CD4-positive, alpha-beta T cell treated with Interleukin-4 for 1 hour (primary cell): Measurements from ENCODE around the gene FER.
"Not testable (repeated sequence)": the region's sequence is repeated elsewhere in the genome, so short reads cannot be mapped to it uniquely, and the experiment has no call there.

Source experiments
- DNase-seq, 2 donors: peaks; one replicate each; pipeline ENCODE4 v3.0.0-alpha.2; 2020 to 2022

FER gene

DNA sequence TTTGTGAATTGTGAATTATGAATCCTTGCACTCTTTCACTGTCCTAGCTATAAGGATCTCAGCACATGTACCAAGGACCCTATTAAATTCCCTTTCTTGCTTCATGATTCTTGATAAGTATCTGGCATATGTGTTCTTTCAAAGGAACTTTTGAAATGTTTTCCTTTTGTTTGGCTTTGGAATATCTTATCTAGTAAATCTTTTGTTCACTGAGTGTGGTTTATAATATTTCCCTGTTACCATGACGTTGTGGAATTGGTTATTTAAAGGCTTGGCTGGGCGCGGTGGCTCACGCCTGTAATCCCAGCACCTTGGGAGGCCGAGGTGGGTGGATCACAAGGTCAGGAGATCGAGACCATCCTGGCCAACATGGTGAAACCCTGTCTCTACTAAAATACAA lies 151.5 kb downstream of the FER start:
- DNase-seq, result not testable (repeated sequence)

DNA sequence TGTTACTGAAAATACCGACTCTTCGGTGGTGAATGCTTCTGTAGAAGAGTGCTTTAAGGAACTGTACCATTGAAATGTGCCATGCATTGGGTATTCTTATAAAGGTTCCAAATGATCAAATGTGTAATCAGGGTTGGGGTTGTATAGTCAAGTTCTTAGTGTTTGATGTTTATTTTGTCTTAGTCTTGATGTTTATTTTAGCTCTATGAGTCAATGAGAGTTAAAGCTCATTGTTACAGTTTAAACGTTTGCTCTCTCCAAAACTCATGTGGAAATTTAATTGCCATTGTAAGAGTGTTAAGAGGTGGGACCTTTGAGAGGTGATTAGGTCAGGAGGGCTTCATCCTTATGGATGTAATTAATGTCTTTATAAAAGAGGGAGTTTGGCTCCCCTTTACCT lies 153.0 kb downstream of the FER start:
- no peak for DNase-seq

DNA sequence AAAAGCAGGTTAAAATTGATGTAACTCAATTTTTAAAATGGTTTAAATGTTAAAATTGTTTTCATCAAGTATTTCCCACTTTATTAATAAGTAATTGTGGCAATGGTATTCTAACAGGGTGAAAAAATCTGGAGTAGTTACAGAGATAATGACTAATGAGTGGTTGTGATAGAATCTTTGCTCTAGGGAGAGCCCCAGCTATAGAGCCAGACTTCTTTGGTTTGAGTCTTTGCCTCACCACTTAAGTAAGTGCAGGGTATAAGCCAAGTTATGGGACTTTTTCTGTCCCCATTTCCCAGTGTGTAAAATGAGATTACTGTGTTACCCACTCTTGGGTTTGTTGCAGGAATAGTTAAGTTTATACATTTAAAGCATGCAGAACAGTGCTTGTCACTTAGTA lies 158.1 kb downstream of the FER start:
- no peak for DNase-seq

DNA sequence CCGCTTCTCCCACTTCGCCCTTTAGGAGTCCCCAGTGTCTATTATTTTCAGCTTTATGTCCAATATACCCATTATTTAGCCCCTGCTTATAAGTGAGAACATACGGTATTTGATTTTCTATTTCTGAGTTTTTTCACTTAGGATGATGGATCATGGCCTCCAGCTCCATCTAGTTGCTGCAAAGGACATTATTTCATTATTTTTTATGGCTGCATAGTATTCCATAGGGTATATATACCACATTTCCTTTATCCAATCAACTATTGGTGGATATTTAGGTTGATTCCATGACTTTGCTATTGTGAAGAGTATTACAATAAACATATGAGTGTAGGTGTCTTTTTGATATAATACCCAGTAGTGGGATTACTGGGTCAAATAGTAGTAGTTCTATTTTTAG lies 162.9 kb downstream of the FER start:
- DNase-seq, result no peak

DNA sequence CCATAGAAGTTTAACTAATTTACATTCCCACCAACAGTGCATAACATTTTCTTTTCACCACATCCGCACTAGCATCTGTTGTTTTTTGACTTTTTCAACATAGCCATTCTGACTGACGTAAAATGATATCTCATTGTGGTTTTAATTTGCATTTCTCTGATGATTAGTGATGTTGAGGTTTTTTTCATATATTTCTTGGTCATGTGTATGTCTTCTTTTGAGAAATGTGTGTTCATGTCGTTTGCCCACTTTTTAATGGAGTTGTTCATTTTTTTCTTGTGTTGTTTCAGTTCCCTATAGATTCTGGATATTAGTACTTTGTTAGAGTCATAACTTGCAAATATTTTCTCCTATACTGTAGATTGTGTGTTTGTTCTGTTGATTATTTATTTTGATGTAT lies 163.4 kb downstream of the FER start:
- DNase-seq, result no peak

DNA sequence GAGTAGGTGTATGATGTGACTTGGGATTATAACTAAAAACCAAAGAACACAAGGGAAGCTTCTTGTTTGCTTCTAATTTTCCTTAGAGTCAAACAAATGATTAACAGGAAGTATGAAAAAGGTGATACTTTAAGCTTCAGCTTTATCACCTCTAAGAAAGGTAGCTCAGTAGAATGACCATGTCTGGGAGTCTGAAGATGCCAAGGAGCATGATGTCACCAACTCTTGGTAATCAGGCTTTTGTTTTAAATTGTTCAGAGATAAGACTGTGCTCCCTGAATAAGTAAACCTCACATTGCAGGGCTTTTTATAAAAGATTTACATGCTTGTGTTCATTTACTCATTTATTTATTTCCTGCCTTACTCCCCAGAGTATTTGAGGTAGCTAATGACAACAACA lies 169.9 kb downstream of the FER start:
- DNase-seq, result no peak

DNA sequence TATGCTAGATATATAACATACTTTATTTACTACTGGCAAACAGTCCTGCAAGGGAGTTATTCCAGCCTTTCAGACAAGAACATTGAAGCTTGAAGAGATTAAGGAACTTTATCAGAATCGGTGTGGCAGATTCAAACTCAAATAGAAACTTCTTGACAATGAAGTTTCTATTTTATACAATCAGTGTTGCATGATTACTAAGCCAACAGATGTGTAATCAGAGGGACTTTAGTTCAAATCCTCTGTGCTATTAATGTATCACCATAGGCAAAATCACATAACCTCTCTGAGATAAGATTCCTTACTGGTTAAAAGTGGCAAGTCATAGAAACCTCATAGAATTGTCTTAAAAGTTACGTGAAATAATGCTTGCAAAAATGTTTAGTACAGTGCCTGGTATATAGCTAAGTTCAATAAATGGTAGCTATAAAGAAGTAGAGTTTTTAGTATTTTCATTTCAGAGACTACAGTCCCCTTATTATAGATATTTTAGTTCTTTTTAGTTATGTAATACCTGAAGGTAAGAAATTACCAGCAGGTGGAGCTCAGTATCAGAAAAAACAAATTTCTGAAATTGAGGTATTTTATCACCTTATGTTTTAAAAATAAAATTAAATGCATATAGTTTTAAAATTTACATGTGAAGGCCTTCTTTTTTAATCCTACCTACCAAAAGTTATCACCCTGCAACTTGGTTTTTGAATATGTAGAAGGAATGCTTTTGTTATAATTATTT lies 172.1 kb downstream of the FER start:
- DNase-seq, result peak in 1 of 2 donors; percentile 6

DNA sequence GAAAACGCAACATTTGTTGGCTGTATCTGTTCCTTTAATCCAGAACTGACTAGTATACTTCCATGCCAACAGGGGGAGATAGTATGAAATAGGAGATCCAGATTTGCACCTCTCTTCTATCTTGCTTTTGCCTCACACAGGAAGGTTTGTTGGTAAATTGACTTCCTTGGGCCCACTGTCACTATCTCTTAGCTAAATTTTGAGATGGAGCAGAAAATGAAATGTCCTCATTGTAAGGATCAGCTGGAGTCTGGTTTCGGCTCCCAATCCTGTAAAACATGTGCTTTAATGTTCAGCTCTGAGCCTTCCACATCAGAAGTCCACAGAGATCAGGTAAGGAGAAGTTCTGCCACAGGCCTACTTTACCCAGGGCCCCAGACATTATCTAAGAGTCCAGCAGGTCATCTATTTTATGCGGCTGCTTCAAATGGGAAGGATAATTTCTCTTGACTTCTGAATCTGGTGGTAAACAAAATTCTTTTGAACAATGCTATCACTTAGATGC lies 176.8 kb downstream of the FER start:
- no peak for DNase-seq

DNA sequence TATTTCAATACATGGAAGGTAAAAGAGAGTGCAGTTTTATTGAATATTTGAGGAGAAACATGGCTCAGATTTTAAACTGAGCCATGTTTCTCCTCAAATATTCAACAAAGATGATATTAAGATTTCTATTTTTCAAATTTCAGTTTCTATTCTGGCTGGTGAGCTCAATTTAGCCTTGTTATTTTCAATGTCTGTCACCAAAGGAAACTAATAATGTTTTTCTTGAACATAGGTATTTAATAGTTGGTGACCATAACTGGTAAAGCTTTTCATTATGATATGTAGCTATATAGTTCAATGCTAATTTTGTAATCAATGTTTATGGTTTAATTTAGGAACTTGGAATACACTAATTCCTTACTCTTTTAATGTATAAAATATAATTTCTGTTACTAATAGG lies 177.4 kb downstream of the FER start:
- DNase-seq, result no peak

DNA sequence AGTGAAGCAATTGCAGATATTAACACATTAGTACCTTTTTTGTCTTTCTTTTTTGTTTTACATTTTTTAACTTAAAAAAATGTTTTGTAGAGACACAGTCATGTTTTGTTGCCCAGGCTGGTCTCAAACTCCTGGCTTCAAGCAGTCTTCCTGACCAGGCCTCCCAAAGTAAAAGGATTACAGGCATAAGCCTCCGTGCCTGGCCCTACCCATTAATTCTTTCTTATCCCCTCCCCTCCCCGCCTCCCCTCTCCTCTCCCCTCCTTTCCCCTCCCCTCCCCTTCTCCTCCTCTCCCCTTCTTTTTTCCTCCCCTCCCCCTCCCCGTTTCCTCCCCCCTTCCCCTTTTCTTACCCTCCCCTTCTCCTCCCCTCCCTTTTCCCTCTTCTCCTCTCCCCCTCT lies 182.4 kb downstream of the FER start:
- DNase-seq, result no peak

DNA sequence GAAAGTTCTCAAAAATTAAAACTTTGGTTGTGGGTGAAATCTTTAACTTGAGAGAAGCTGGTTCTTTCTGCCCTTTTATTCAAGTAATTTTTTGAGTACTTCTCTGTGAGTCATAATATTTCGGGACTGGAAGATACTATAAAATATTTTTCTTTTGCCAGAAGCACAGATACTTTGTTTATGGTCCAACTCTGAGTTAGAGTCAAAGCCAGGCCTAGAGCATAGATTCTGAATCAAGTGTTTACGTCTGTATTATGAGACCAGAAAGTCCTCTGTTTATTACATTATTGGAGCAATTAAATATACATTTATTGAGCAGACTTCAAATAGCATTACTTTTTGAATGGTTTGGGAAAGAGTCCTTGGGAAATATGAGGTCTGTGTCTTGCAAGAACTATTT lies 187.9 kb downstream of the FER start:
- DNase-seq, result no peak

DNA sequence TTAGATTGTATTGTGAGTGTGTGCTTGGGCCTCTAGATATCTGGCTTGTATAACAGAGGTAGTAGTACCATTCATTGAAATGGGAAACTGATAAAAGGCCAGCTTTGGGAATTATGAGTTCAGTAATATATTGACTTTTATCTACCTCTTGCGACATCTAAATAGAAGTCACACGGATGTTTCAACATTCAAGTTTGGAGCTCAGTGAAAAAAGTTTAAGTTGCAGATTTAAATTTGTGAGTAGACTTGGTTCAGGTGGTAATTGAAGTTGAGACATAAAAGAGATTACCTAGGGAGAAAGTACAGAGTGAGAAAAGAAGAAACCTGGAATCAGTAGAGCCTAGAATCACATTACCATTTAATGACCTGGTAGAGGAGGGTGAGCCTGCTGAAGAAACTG lies 189.5 kb downstream of the FER start:
- no peak for DNase-seq

DNA sequence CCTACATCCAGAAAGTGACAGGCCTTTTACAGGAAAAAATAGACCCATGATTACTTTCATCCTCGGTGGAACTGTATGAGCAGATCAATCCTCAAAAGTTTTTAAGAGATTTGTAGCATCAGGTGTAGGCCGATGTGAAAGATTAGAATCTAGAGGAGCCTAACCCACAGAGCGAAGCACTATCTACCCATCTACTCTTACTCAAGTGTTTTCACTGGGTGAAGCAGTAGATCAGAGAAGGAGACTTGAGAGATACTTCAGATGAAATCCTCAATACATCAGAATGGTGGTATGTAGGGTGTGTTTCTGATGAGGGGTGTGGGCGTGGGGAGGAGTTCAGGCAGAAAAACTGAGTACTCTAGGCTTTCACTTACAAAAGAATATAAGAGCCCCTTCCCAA lies 192.8 kb downstream of the FER start:
- DNase-seq, result no peak

DNA sequence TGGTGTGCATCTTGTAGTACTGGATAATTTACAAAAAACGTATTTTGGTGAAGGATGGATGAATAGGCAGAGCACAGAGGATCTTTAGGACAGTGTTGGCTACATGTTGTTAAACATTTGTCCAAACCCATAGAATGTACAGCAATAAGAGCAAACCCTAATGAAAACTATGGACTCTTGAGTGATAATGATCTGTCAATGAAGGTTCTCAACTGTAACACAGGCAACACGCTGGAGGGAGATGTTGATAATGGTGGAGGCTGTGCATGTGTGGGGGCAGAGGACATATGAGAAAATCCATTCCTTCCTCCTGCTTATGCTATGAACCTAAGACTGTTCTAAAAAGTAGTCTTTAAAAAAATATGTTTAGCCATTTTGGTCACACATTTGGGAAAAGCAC lies 194.0 kb downstream of the FER start:
- DNase-seq, result no peak

DNA sequence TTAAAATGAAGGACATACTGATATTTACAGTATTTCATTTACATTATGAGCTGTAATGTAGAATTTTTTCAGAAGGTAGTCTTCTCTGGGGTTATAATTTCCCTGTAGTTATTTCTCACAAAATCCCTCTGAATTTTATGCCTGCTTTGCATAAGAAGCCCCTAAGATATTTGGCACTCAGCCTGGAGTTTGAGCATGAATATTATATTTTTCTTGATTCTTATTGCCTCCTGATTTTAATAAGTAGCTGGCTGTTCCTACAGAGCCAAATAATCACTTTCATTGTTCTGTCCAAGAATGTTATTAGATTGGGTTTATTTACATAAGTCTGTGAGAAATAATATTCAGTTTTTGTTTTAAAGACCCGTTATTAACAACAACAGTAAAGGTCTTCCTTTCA lies 195.0 kb downstream of the FER start:
- no peak for DNase-seq

DNA sequence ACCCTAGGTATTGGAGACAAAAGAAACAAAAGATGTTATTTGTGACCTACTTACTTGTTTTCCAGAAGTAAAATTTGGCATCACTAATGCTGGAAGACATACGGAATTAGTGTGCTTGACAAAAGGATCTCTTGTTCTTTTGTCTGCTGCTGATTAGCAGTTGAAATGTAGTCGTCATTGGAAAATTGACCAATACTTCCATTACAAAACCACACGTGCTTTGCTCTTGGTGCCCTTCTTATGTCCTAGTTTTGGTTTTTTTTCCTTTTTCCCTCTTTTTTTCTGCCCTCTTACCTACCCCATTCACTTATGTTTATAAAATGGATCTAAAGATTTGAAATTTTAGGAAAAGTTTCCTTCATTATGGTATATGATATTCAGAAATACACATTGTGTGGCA lies 197.4 kb downstream of the FER start:
- DNase-seq, result no peak

DNA sequence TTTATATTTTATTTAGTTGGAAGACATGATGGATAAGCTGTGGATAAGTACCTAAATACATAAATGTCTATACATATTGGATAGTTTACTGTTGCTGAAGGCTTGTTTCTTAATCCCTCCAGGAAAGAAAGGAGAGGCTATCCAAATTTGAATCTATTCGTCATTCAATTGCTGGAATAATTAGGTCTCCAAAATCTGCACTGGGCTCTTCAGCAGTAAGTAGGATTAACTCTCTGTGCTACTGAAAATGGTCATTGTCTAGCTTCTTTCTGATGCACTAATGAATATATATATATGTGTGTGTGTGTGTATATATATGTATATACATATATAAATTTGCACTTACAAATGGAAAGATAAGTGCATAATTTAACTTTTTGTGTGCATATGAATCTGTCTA lies 198.3 kb downstream of the FER start:
- no peak for DNase-seq

DNA sequence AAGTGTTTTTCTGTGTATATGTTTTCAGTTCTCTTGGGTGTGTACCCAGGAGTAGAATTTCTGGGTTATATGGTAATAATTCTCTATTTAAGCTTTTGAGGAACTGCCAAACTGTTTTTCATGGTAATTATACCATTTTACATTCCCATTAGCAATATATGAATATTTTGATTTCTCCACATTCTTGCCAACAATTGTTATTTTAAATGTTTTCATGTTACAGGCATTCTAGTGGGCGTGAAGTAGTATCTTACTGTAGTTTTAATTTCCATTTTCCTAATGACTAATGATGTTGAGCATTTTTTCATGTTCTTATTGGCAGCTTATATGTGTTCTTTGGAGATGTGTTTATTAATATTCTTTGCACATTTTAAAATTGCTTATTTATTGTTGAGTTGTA lies 199.5 kb downstream of the FER start:
- DNase-seq, result no peak

DNA sequence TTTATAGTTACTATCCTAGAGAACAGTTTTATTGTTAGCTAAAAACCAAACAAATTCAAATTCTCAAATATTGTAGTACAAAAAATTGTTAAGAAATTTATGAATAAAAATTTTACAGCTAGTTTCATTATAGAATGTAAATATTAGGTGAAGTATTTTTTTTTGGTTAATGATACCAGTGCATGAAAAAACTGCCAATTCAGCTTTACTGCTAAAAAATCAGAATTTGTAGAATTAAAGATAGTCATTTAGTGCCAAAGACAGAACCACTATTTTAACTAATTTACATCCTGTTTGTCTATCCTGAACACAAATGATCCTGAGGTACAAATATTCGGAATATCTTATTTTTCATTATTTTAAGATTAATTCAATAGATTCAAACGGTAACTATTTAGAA lies 202.6 kb downstream of the FER start:
- DNase-seq, result no peak

DNA sequence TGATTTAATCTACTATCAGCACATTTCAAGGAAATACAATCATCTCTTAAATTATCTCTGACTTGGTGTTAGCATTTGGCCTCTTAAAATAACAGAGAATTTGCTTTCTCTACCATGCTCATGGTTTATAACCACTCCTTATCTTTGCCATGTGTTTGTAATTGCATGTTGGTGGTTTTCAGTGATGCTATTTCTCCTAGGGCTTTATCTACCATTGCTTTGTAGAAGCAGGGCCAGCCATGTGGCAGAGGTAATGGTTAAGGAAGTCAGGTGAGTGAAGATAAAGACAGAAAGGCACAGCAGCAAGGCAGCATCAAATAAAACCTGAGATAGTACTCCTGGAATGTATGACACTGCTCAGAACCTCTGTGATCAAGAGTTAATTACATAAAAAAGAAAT lies 206.2 kb downstream of the FER start:
- no peak for DNase-seq

DNA sequence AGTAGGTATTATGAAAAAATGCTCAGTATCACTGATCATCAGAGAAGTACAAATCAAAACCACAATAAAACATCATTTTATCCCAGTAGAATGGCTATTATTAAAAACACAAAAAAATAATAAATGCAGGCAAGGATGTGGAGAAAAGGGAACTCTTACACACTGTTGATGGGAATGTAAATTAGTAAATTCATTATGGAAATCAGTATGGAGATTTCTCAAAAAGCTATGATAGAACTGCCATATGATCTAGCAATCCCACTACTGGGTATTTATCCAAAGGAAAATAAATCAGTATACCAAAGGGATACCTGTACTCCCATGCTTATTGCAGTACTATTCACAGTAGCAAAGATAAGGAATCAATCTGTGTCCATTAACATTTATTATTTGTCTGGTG lies 209.6 kb downstream of the FER start:
- no peak for DNase-seq

DNA sequence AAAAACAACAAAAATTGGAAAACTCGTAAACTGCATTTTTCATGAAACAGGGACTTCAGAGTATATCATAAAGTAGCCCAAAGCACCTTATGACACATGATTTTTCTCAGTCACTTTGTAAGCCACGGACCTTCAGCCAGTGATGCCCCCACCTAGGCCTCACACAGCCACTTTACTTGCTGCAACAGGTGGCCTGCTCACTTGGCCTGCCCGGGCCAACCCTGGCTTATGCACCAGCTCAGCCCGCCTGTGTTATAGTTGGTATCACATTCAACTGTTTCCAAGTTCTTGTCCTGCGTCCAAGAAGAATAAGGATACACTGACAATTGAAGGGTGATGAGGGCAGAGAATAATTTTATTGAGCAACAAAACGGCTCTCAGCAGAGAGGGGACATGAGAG lies 219.2 kb downstream of the FER start:
- DNase-seq, result no peak

DNA sequence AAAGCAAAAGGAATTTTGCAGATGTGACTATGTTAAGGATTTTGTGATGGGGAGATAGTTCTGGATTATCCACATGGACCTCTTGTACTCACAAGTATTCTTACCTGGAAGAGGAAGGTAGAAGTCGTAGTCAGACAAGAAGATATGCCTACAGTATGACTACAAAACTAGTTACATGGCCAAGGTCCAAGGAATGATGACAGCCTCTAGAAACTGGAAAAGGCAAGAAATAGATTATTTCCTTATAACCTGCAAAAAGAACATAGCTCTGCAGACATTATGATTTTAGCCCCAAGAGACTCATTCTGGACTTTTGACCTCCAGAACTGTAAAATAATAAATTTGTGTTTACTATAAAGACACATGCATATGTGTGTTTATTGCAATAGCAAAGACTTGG lies 226.9 kb downstream of the FER start:
- DNase-seq, result no peak

DNA sequence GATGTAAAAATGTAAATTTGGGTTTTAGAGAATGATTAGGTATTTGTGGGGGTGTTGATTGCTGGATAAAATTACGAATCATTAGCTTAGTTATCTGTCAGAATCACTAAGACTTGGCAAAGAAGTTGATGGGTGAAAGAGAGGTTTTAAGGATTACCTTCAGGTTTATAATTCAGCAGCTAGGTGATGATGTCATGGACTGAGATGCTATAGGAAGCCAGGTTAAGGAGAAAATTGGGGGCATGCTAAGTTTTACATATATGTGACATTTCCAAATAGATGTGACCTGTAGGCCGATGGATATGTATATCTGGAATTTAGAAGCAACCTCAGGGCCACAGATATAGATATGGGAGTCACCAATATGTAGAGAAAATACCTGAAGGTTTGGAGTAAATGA lies 228.0 kb downstream of the FER start:
- DNase-seq, result no peak

DNA sequence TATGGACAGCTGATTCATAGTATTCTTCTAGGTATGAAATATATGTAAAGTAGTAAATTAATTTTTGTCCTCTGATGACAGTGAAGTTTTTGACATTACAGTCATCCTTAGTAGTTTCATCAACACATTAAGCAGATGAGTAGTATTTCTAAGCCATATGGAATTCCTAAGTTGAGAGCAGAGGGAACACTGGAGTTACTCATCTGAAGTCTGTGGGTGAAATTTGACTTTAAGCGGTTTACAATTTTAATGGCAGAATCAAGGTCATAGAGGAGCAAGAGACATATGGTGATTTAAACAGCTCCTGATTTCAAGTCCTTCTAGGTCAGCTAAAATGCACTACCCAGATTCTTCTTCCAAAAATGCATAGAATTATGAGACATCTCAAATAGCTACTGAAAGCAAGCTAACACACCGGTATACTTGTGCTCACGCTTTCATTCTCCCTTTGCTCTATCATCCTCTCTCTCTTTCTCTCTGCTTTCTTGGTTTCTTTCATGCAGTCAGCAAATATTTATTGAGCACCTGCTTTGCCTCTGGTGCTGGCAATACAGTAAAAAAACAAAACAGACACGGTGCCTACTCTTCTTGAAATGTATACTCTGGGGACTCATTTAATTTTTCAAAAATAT lies 235.9 kb downstream of the FER start:
- DNase-seq, result no peak
